Sigmoid colon (tissue), 4 donors: ENCODE measurements around the gene APBB1IP.

Experiments
- CTCF ChIP-seq, 4 experiments: fragments of 450-650 bp in 3 of 4; fragments of 200-600 bp in 1 of 4; IDR thresholded peaks; one replicate each; pipeline ENCODE4 v1.5.1; 2016 to 2019; ENCODE audit warnings: antibody characterized with exemption in 4 of 4, mild to moderate bottlenecking in 3 of 4, moderate library complexity in 2 of 4
- POLR2A ChIP-seq, 2 donors: fragments of 450-650 bp; IDR thresholded peaks; one replicate each; pipeline ENCODE4 v1.6.1; 2016; ENCODE audit warnings: antibody characterized with exemption in 2 of 2, mild to moderate bottlenecking in 2 of 2, moderate library complexity in 2 of 2
- POLR2AphosphoS5 ChIP-seq, 4 donors: sonication (generic); formaldehyde crosslinking; IDR thresholded peaks; one replicate each; pipeline ENCODE4 v1.6.1; 2017; ENCODE audit warnings: antibody characterized with exemption in 4 of 4

- no peak for TF ChIP-seq POLR2A (IDR thresholded peaks at IDR 0.05)
- no peak for TF ChIP-seq CTCF (IDR thresholded peaks at IDR 0.05)
- no peak for TF ChIP-seq POLR2AphosphoS5 (IDR thresholded peaks at IDR 0.05)
Observed at GRCh38 chr10:26540601-26541000, 102.5 kb downstream of the APBB1IP start.
